Daoy (cell line): ENCODE data around the gene MPPED2. TPM values are rescaled to one million over a fixed set of nuclear protein-coding genes. Genes with fewer than 3 reads are reported as not detected.

Source experiments
- DNase-seq: peaks from one replicate; pipeline ENCODE4 v3.0.0-alpha.2; 2015; ENCODE audit warnings: low read depth
- total RNA-seq: library from RNA; depleted of rRNA; stranded (reverse); fragments of >200 nt; shearing (Covaris generic); gene quantifications from 2 replicates; pipeline ENCODE4 v1.2.3, GENCODE V29; 2014

MPPED2 gene
- total RNA-seq, 1 experiment from 2014 or later, result 0.74 TPM

GRCh38 chr11:30422447-30423278, 163.5 kb downstream of the MPPED2 start:
- DNase-seq, result no peak

DNA sequence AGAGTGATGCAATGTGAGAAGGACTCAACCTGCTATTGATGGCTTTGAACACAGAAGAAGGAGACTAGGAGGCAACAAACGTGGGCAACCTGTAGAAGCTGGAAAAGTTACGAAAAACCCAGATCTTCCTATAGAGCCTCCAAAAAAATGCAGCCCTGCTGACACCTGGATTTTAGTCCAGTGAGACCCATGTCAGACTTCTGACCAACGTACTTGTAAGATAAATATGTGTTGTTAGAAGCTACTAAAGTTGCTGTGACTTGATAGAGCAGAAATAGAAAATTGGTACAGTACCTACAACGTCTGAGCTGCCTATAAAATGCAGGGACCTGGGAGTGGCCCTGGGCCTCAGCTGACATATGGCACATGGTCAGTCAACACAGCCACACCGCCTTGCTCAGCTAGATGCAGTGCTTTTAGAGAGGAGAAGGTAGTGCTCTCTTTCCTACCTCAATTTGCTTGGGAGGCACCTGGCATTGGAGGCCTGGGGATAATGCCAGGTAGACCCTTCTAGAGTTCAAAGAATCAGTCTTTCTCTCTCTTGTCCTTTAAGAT, 165.8 kb downstream of the MPPED2 start:
- no peak for DNase-seq

DNA sequence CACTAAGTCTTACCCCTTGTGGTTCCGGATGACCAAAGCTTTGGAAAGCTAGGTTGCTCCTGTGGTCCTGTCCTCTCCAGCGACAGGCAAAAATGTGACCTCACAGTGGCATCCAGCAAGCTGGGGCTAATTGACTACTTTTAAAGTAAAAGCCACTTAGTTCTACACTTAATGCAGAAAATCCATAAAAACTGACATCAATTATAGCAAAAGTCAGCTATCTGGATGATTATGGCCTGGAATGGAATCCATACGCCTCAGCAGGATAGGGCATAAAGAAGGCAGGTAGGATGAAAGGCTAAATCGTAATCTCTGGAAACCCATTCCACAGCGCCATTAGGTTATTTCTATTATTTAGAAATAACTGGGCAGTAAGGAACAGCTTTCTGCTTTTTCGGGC, 171.3 kb downstream of the MPPED2 start:
- no peak for DNase-seq

GRCh38 chr11:30414244-30414643, 171.9 kb downstream of the MPPED2 start:
- DNase-seq, result no peak

DNA sequence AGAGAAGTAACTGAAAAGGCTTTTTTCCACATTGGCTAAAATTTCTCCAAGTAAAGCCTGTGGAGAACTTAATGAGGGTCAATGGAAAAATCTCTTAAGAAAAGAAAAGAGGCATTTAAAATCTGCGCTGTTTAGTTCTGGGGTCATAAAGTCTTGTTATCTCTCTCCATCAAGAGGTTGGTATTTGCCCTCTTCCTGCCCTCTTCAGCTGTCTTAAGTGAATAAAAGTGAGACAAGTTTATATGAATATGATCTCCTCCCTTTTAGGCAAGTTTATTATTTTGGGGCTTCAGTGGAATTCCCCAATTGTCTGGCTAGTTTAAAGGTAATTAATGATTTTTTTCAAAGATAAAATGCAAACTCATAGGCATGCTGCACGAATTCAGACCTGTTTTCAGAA, 173.6 kb downstream of the MPPED2 start:
- no peak for DNase-seq

- DNase-seq, result no peak
These were observed 174.8 kb downstream of the MPPED2 start for GRCh38 chr11:30411383-30411782.

- DNase-seq, result no peak
These were observed 179.0 kb downstream of the MPPED2 start for GRCh38 chr11:30406978-30407762.

- DNase-seq, result no peak
These were observed 180.8 kb downstream of the MPPED2 start for GRCh38 chr11:30405385-30405784.

- DNase-seq, result no peak
These were observed 182.0 kb downstream of the MPPED2 start for GRCh38 chr11:30404136-30404535.

DNA sequence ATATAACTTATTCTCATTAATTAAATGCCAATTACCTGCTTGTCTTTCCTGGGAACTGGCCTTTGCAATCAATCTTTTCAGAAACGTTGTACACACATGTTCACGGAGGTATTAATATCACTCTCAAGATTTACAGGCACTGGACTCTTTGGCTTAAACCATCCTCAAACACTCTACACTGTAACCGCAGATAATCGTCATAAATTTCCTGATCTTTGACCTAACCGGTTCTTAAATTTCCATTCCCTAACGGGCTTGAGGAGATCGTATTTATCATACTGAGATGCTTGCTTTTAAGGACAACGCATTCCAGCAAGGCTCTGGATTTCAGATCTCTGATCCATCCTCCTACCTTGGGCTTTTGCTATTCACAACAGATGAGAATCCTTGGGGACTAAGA, 190.4 kb downstream of the MPPED2 start:
- DNase-seq, result no peak

GRCh38 chr11:30393012-30393411, 193.1 kb downstream of the MPPED2 start:
- no peak for DNase-seq

DNA sequence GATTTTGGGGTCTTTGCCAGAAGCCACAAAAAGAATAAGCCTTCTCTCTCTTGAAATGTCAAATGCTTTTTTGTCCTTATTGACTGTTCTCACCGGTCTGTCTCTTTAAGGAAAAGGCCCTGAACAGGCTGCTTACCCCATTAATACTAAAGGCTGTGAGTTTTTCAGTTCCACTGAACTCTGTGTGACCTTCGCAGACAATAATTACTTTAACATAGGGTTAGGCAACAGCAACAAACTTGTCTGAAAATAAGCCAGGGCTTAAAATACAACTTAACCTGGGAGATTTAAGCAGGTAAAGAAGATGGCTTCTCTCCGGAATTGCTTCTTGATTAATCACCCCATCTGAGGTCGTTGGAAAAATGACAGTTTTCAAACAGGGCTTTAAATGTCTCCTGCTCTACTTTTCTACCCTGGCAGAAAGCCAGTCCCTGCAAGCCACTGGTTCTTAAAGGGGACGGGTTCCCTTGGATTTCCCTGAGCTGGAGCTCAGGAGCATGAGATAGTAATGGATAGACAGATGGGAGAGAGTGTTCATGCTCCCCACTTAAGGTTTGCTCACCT, 193.8 kb downstream of the MPPED2 start:
- DNase-seq, result no peak

DNA sequence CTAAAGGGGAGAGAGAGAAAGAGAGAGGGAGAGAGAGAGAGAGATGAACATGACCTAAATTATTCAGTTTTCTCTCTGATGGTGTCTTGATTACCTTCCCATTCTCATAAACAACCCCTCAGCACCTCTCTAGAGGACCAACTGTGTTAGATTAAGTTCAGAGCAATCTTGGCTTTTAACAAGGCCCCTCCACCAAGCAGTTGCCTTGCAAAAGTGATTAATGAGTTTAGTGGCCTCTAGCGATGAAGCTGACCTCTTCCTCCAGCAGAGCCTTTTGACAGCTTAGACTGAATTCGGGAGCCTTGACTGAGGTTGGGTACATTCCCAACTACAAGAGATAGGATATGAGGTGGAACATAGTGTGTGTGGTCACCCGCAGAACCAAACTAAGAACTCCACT, 197.2 kb downstream of the MPPED2 start:
- no peak for DNase-seq

DNA sequence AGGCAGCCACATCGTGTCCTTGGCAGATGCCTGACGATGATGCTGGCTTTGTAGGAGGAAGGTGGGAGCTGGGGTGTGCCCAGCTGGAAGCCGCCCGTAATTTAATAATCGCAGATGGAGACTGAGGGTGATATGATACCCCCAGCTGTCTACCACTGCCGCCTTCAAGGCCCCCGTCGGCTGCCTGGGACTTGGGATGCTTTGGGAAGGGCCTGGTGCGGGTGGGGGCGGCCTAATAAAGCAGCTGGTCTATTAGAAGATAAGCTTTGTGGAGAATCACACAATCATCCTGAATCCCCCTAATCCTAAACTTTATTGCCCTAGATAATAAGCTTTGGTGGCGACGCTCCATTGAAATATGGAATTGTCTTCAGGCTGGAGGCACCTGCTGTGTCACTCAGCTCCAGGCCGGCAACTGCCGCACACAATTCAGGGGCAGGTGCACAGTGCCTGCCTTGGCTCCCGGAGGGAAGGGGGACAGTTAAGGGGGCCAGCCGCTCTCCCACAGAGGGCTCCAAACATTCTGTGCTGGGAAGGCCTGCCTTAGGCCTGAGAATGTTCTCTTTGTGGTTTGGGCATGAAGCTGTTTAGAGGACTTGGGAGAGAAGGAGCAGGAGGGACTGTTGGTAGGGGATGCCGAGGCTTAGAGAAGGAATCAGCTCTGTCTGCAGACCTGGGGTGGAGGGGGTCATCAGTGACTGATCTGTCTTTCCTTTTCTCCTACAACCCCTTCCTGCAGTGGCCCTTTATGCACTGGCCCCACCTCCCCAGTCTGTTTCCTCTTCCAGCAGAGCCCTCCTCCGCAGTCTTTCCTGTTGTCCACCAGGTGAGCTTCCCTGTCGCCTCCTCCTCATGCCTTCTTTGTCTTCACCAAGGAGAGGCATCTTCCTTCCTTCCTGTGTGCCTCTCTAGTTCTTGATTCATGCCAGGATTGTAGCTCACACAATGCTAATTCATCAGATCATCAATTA, 198.0 kb downstream of the MPPED2 start:
- DNase-seq, result no peak

DNA sequence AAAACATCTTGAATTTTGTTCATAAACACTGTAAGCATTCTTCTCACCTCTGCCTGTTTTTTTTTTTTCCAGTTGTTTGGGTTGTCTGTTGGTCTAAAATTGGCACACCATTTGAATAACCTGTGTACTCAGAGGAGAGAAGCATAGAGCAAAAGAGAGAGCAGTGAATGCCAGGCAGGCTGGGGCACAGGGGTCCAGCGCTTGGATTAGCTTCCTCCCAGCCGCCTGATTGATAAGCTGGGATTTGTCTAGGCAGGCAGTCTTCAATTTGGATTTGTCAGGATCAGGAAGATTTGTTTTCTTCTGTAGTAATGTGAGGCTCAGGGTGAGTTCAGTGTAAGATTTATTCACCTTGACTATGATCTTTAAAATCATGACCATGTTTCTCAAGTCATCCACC, 204.3 kb downstream of the MPPED2 start:
- DNase-seq, result no peak

- DNase-seq, result no peak
These were observed 205.3 kb downstream of the MPPED2 start for GRCh38 chr11:30380846-30381245.

DNA sequence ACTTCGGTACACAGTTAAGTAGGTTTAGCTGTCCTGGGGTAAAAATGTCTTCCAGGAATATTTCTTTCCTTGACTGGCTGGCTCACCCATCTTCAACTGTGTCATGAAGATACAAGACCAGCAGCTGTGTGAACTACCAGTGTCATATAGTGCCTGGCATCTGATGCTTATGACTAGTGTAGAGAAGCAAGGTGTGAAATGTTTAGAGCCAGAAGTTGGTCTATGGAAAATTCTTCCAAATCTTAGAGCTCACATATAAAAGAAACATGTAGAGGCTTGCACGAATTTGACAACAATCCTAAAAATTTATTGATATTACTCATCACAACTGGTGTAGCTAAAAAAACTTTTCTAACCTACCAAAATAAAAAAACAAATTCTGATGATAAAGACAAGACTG, 208.8 kb downstream of the MPPED2 start:
- DNase-seq, result no peak

GRCh38 chr11:30370164-30370563, 216.0 kb downstream of the MPPED2 start:
- no peak for DNase-seq

GRCh38 chr11:30368394-30368793, 217.8 kb downstream of the MPPED2 start:
- no peak for DNase-seq

DNA sequence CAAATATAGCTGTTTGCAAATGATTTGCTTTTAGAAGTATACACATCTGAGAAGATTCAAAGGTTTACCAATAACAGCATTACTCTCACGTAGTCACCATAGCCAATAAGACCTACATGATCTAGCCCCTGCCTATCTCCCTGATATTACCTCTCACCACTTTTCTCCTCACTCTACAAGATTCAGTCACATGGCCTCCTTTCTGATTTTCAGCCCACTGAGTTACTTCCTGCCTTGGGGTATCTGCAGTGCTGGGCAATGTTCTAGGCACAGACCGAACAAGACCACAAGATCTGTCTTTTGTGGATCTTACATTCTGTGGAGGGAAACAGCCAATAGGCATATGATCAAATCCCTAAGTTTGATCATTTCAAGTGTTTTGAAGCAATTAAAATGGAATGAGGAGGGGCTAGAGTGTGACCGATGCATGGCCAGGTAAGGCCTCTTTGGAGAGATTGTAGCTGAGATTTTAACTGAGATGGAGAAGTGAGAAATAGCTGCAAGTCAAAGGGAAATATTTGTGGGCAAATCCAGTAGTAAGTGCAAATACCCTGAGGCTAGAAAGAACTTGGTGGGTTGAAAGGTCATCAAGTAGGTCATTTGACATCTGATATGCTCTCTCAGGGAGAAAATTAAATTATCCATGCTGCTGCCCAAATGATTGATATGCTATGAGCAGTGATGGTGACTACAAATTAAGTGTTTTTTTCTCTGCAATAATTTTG, 220.2 kb downstream of the MPPED2 start:
- no peak for DNase-seq
